Measurements from ENCODE around the gene SLAMF6.
A peak's percentile ranks its signal among the peaks of the same experiment; 100 is the strongest.
"Not testable (repeated sequence)": the region's sequence is repeated elsewhere in the genome, so short reads cannot be mapped to it uniquely, and the experiment has no call there.

SLAMF6 gene

DNA sequence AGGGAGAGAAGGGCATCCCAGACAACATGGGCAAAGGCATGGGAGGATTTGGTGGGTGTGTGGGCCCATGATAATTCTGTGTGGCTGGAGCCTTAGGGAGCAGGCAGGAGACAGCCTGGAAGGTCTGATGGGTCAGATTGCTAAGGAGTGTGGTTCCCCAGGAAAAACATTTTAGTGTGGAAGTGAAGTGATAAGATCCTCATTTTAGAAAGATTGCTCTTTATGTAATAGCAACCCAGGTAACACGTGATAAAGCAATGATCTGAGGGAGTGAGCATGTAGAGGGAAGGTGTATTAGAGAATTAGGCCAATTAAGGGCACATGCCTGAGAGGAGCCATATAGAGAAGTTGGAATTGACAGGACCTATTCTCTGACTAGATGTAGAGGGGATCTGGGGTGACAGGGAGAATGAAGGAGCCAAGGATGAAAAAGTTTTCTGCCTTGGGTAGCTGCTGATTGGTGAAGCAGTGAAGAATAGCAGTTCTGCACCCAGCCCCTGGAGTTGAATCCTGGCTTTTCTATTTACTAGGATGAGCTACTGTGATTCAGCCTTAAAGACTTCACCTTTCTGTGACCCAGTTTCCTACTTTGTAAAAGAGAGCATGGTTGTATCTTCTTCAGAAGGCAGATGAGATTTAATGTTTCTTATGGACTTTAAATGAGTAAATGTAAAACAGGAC, 18.7 kb upstream of the SLAMF6 start:
- peak; percentile 57 for DNase-seq

DNA sequence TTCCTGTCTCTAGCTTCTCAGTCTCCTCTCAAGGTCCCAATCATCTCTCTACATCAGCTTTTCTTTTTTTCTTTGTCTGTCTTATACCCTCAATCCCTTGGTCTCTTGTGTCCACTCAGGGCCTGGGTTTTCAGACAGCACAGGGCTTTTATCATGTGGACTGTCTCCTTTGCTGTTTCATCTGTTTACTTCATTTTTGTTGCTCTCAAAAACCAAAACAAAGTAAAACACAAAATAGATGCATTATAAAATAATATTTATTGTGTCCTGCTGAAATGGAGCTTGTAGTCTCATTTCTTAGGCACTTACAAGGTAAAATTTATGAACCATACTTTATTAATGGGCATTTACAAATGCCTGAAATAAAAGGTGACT, 17.8 kb upstream of the SLAMF6 start:
- no peak for DNase-seq

DNA sequence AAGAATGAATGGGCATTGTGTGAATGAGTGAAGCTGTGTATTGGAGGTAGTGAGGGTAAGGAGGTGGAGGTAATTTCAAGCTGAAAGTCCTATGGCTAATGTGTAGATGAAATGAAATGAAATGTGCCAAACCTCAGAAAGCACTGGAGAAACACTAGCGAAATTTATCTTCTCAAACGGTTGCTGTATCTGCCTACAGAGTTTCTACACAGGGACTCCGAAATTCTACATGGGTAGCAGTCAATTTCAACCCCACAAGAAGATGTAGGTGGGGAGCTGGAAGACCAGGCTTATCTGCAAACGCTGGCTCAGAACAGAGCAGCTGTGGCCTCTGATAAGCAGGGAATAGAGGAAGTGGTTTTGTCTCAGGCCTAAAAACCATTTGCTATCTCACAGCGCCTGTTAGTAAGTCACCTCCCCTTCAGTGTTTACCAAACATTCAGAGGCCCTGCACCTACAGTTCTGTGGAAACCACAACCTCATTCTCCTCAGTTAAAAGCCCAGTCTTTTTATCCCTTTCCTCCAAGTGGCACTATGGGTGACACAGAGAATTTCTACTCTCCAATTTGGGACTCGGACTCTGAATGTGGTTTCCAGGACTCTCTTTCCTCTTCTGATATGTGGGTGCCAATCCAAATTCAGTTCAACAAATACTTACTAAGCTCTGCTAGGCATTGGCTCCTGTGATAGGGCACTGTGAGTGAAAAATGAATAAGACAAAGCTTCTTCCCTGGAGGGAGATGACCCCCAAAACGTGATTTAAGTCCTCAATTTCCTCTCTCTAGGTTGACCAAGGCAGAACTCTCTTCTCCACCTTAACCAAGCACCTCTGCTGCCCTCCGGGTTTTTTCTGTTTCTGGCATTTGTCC, 17.2 kb upstream of the SLAMF6 start:
- DNase-seq: peak; percentile 81

DNA sequence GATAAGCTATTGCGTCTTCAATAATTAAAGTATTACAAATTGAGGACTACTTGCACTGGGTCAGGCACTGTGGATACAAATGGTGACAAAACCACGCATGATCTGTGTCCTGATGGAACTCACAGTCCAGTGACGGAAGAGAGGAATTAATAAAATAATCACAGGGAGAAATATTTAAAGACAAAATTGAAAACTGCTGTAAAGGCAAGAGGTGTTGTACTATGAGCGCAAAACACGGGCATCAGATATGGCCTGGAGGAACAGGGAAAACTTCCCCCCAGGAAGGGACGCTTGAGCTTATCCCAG, 16.6 kb upstream of the SLAMF6 start:
- no peak for DNase-seq

DNA sequence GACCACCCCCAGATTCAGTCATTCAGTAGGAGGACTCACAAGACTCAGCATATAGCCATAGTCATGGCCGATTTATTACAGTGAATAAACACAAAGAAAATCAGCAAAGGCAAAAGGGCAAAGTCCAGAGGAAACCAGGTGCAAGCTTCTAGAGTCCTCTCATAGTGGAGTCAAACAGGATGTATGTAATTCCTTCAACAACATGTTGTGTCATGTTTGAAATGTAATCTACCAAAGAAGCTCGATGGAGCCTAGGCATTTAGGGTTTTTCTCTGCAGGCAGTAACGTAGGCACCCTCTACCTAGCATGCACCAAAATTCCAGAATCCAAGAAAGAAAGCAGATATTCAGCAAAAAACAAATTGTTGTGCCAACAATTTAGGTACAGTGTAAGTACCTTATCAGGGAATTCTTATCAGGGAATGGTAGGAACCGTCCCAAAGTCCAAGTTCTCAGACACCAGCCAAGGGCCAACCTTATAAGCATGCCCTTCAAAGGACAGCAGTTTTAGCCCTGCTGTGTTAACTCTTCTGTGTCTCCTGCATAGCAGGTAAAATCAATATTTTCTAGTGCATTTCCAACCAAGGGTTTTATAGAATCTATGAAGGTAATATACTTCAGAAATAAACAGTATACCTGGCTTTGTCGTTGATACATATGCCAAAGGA, 16.1 kb upstream of the SLAMF6 start:
- DNase-seq: no peak

DNA sequence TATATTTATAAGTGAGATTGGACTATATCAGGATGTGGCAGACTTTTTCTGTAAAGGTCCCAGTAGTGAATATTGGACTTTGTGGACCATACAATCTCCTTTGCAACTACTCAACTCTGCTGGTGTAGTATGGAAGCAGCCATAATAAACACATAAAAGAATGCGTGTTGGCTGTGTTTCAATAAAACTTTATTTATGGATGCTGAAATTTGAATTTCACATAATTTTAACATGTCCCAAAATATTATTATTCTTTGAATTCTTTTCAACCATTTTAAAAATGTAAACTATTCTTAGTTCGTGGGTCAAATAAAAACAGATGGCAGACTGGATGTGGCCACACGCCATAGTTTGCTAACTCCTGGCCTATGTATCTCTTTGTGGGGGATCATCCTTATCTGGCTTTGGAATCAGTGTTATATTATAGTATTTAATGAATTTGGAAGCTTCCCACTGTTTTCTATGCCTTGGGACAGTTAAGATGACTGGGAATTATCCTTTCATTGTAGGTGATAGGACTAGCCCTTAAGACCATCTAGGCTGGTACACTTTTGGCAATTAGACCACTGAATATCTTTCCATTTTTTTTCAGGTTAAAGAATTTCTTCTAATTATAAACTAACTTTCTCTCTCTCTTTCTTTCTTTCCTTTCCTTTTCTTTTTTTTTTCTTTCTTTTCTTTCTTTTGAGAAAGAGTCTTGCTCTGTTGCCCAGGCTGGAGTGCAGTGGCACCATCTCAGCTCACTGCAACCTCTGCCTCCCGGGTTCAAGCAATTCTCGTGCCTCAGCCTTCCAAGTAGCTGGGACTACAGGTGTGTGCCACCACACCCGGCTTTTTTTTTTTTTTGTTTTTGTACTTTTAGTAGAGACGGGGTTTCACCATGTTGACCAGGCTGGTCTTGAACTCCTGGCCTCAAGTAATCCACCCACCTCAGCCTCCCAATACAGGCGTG, 14.9 kb upstream of the SLAMF6 start:
- no peak for DNase-seq

DNA sequence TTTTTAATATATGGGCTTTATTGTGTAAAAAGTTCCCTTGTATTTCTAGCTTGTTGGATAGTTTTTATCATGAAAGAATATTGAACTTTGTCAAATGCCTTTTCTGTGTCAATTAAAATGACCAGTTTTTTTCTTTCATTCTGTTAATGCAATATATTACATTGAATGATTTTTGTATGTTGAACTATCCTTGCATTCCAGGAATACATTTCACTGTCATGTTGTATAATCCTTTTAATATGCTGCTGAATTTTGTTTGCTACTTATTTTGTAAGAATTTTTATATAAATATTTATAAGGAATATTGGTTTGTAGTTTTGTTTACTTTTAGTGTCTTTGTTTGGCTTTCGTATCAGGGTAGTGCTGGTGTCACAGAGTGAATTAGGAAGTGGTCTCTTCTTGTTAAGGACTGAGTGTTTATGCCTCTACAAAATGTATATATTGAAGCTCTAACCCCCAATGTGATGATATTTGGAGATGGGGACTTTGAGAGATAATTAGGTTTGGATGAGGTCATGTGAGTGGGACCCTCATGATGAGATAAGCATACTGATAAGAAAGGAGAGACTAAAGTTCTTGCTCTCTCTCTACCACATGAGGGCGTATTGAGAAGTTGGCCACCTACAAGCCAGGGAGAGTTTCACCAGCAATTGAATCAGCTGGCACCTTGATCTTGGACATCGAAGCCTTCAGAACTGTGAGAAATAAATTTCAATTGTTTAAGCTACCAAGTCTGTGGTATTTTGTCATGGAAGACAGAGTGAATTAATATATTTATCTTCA, 12.0 kb upstream of the SLAMF6 start:
- DNase-seq: no peak

DNA sequence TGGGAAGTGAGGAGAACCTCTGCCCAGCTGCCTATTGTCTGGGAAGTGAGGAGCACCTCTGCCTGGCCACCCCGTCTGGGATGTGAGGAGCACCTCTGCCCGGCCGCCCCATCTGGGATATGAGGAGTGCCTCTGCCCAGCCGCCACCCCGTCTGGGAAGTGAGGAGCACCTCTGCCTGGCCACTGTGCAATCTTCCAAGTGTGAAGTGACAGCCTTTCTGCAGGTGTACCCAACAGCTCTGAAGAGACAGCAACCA, 9.4 kb upstream of the SLAMF6 start:
- not testable (repeated sequence) for DNase-seq

DNA sequence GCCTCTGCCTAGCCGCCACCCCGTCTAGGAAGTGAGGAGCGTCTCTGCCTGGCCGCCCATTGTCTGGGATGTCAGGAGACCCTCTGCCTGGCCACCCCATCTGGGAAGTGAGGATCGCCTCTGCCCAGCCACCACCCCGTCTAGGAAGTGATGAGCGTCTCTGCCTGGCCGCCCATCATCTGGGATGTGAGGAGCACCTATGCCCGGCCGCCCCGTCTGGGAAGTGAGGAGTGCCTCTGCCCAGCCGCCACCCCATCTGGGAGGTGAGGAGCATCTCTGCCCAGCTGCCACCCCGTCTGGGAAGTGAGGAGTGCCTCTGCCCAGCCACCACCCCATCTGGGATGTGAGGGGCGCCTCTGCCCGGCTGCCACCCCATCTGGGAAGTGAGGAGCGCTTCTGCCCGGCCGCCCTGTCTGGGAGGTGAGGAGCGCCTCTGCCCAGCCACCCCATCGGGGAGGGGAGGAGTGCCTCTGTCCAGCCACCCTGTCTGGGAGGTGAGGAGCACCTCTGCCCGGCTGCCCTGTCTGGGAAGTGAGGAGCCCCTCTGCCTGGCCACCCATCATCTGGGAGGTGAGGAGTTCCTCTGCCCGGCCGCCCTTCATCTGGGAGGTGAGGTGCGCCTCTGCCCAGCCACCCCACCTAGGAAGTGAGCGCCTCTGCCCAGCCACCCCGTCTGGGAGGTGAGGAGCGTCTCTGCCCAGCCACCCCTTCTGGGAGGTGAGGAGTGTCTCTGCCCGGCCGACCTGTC, 8.9 kb upstream of the SLAMF6 start:
- not testable (repeated sequence) for DNase-seq

DNA sequence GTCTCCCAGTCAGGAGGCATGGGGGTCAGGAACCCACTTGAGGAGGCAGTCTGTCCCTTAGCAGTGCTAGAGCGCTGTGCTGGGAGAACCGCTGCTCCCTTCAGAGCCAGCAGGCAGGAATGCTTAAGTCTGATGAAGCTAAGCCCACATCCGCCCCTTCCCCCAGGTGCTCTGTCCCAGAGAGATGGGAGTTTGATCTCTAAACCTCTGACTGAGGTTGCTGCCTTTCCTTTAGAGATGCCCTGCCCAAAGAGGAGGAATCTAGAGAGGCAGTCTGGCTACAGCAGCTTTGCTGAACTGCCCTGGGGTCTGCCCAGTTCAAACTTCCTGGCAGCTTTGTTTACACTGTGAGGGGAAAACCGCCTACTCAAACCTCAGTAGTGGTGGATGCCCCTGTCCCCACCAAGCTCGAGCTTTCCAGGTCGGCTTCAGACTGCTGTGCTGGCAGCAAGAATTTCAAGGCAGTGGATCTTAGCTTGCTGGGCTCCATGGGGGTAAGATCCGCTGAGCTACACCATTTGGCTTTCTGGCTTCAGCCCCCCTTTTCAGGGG, 6.4 kb upstream of the SLAMF6 start:
- DNase-seq: not testable (repeated sequence)

DNA sequence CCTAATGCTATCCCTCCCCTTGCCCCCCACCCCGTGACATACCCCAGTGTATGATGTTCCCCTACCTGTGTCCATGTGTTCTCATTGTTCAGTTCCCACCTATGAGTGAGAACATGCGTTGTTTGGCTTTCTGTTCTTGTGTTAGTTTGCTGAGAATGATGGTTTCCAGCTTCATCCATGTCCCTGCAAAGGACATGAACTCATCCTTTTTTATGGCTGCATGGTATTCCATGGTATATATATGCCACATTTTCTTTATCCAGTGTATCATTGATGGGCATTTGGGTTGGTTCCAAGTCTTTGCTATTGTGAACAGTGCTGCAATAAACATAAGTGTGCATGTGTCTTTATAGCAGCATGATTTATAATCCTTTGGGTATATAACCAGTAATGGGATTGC, 734 bp upstream of the SLAMF6 start:
- DNase-seq: not testable (repeated sequence)

DNA sequence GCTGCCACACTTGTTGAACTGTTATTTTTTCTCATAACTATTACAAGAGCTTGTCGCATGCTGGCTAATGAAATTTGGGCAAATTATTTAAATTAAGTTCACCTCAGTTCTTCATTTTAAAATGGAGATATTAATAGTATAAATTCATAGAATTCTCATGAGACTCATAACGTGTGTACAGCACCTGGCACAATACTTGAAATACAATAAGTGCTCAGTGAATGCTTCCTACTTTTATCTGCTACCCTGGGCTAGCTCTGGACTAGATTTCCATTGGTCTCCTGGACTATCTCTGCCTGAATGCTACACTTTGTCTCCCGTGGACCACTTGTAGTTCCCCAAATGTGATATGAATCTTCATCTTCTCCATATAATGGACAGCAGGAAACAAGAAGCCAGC, 919 bp downstream of the SLAMF6 start:
- no peak for DNase-seq

DNA sequence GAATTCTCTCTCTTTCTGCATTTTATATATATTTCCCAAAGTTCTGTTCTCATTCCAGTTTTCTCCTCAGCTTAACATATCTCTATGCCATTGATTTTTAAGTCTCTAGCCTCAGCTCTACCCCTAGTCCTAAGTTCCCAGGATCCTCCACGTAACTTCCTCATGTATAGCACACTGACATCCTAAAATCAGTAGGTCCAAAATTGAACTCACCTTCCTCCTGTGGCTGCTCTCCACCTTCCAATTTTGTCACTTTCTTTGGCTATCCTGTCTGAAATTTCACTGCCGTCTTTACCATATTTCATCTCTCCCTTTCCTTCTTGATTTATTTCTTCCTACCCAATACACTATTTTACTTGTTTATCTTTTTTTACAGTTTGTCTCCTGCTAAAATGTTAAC, 1.5 kb downstream of the SLAMF6 start:
- no peak for DNase-seq

DNA sequence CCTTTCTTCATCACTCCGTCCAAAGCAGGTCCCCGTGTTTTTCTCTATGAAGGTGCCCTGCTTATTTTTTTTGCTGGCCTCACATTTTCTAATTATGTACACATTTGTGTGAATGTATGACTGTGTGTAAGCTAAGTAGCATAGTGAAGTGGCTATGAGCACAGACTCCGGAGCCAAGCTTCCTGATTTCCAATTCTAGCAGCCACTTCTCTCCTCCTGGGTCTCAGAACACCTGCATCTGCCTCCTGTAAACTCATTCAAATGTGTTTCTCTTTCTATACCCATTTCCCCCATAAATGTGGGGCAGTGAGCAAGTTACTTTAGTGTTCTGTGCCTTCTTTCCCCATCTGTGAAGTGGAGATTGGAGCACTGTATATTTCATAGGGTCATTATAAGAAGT, 2.1 kb downstream of the SLAMF6 start:
- no peak for DNase-seq

DNA sequence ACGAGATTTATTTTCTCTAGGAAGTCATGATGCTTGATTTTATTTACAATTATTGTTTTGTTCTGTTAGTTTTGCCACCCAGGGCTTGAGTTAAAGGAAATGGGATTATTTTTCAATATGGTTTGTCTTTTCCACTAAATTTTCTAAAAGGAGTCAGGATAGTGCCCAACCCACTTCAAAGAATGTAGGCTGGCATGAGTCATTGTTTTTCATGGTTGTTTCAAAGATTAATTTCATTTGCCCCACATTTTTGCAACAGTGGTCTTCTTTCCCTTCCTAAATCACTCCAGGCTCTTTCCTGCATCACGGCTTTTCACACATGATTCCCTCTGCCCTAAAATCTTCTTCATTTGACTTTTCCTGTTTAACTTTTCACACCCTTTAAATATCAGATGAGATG, 2.5 kb downstream of the SLAMF6 start:
- peak; percentile 55 for DNase-seq

DNA sequence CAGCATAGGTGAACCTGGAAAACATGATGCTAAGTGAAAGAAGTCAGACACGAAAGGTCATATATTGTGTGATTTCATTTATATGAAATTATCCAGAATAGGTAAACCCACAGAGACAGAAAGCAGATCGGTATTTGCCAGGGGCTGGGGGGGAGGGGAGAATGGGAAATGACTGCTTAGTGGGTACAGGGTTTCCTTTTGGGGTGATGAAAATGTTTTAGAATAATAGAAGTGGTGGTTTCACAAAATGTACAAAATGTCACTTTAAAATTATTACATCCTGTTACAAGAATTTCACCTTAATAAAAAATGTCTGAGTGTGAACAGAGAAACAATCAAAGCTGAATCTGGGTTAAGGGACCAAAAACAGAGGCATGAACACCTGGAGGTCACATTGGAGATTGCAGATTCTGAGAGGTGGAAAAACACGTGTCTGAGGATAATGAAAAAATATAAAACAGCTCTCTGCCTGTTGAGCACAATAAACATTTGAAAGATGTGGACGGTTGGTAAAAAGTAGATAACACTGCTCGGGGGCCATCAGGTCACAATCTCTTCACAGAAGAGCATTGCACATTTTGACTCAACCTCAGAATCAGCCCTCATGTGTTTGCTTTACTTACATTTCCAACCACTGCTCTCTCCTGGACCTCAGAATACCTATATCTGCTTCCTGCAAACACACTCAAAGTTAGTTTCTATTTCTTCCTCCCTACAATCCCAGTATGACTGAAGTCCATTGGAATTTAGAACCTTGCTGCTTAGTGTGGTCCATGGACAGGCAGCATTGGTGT, 3.2 kb downstream of the SLAMF6 start:
- peak; percentile 77 for DNase-seq

DNA sequence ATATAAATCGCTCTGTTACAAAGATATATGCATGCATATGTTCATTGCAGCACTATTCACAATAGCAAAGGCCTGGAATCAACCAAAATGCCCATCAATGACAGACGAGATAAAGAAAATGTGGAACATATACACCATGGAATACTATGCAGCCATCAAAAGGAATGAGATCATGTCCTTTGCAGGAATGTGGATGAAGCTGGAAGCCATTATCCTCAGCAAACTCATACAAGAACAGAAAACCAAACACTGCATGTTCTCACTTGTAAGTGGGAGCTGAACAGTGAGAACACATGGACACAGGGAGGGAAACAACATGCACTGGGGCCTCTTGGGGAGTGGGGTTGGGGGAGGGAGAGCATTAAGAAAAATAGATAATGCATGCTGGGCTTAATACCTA, 5.5 kb downstream of the SLAMF6 start:
- DNase-seq: not testable (repeated sequence)

DNA sequence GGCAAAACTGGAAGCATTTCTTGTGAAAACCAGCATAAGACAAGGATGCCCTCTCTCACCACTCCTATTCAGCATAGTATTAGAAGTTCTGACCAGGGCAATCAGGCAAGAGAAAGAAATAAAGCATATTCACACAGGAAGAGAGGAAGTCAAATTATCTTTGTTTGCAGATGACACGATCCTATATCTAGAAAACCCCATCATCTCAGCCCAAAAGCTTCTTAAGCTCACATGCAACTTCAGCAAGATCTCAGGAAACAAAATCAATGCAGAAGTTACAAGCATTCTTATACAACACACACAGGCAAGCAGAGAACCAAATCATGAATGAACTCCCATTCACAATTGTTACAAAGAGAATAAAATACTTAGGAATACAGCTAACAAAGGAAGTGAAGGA, 7.1 kb downstream of the SLAMF6 start:
- not testable (repeated sequence) for DNase-seq

DNA sequence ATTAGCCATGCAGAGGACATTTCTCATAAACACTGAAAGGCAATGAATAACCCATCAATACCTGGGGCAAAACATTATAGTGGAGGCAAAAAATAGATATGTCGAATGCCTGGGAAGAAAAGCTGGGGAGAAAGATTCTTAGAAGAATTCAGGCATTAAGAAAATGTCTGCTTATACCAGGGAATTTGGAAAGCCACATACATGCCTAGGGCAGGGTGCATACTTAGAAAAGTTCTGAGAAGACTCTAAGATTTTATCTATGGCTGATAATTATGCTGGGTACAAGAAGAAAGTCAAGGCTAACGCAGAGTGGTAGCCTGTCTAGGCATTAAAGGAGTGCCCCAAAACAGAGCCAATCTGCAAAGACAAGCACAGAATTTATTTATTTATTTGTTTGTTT, 18.4 kb downstream of the SLAMF6 start:
- DNase-seq: no peak

DNA sequence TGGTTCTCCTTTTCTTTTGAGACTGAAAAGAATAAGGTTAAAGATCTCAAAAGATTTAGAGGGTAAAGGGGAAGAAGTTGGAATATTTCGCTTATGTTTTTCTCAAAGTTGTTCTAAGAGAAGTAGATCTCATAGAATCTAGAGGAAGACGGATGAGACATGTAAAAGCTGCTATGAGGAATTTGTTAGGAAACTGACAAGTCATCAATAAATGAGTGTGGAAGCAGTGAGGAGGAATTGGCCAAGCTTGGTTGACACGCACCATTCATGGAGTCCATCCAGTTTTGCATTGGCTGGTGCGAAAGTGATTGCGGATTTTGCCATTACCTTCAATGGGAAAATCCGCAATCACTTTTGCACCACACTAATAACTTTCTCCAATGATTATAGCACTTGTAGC, 20.0 kb downstream of the SLAMF6 start:
- no peak for DNase-seq
